ENCODE results near the gene HOOK1. TPM values are rescaled to one million over a fixed set of nuclear protein-coding genes. Genes with fewer than 3 reads are reported as not detected.

HOOK1 gene
- total and polyA plus RNA-seq, 2 of the 13 experiments (the other 11 are each of a cell fraction or from before 2014, with no cell fraction given): 11.3 to 24.2 TPM

DNA sequence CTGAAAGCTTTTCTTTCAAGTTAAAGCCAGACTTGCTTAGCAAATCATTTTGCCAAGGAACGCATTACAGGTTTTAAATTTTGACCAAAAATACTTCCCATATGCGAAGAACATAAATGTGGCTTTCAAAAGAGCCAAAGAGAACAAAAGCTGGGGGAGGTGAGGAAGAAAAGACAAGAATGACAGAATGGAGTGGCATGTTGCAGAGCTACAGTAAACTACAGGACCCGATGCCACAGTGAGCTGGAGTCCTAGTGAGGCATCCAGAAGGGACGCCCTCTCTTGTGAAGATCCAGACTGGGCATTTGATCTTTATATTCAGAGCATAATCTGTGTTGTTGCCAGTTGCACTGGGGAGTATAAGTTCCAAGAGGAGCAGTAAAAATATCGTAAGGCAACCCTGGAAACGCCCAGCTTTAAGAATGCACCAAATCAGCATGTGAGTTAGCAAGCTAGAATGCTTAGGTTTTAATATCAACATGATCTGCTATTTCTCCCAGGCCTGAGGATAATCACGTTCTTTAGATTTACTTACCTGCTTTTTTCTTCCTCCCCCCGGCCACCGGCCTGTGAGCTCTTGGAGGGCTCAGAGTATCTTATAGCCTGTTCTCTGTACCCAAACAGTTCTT, 48.4 kb upstream of the HOOK1 start:
- Histone ChIP-seq H3K9ac (ENCODE audit: insufficient read depth, low read depth, low read length) (no peak overlapping the region), H3K4me1 (ENCODE audit: insufficient read depth, low read length) (peaks cover 11% of the 10 kb centered on the region), H3K27me3 (ENCODE audit: control insufficient read depth in 1 of 2, insufficient read depth in 2 of 2, low read length in 2 of 2) (no peaks in the 10 kb centered on the region), H3K36me3 (replicated peaks in 1 of 2; ENCODE audit: control insufficient read depth in 1 of 2, insufficient read depth in 2 of 2, low read length in 2 of 2) (no peaks in the 10 kb centered on the region; a peak in 1 of 5 replicates), H2AFZ (ENCODE audit: low read length) (no peak overlapping the region), H3K4me2 (ENCODE audit: low read depth, low read length) (no peak overlapping the region), H3K9me3 (ENCODE audit: low read length) (no peaks in the 10 kb centered on the region), H3K4me3 (replicated peaks in 1 of 3; ENCODE audit: insufficient read depth in 1 of 3, low read depth in 2 of 3, low read length in 3 of 3) (no peak overlapping the region), H3K79me2 (ENCODE audit: insufficient read depth, low read length) (no peaks in the 10 kb centered on the region), H4K20me1 (ENCODE audit: insufficient read depth, low read length) (no peaks in the 10 kb centered on the region), H3K27ac (ENCODE audit: extremely low read length, insufficient read depth, low read length) (no peak overlapping the region)
- ATAC-seq (no peak), DNase-seq (ENCODE audit: low spot score) (no peak), FAIRE-seq (no peak)
- intact Hi-C loops (cut with micrococcal nuclease; ENCODE audit: unreplicated experiment) (no loop called here), in situ Hi-C loops (cut with HindIII; ENCODE audit: extremely low pct_ligation_motif_present, low pct_unique_long_range_greater_than_20kb) (no loop called here)
- CTCF ChIA-PET (ENCODE audit: low intra/inter-chr PET ratio, low total read pairs): no interaction called here
- BruUV-seq (replicated peaks): no TSS peak
- TF ChIP-seq ZNF232 (CRISPR knock-in tag; IDR thresholded peaks at IDR 0.05; ENCODE audit: borderline replicate concordance) (no peak), NR2F2 (IDR thresholded peaks at IDR 0.05; ENCODE audit: borderline replicate concordance, low read depth) (no peak), ZNF629 (CRISPR knock-in tag; conservative IDR thresholded peaks at IDR 0.05) (no peak), ZFP91 (CRISPR knock-in tag; IDR thresholded peaks at IDR 0.05; ENCODE audit: borderline replicate concordance) (no peak), ZNF580 (CRISPR knock-in tag; IDR thresholded peaks at IDR 0.05; ENCODE audit: borderline replicate concordance, low read depth) (no peak), HOXA5 (CRISPR knock-in tag; IDR thresholded peaks at IDR 0.05) (no peak), KDM4B (CRISPR knock-in tag; IDR thresholded peaks at IDR 0.05) (no peak), ZNF207 (IDR thresholded peaks at IDR 0.05; ENCODE audit: borderline replicate concordance) (no peak), BCLAF1 (IDR thresholded peaks at IDR 0.05) (no peak), ZSCAN20 (CRISPR knock-in tag; IDR thresholded peaks at IDR 0.05; ENCODE audit: borderline replicate concordance) (no peak)
- TF ChIP-seq, protein P1, sequence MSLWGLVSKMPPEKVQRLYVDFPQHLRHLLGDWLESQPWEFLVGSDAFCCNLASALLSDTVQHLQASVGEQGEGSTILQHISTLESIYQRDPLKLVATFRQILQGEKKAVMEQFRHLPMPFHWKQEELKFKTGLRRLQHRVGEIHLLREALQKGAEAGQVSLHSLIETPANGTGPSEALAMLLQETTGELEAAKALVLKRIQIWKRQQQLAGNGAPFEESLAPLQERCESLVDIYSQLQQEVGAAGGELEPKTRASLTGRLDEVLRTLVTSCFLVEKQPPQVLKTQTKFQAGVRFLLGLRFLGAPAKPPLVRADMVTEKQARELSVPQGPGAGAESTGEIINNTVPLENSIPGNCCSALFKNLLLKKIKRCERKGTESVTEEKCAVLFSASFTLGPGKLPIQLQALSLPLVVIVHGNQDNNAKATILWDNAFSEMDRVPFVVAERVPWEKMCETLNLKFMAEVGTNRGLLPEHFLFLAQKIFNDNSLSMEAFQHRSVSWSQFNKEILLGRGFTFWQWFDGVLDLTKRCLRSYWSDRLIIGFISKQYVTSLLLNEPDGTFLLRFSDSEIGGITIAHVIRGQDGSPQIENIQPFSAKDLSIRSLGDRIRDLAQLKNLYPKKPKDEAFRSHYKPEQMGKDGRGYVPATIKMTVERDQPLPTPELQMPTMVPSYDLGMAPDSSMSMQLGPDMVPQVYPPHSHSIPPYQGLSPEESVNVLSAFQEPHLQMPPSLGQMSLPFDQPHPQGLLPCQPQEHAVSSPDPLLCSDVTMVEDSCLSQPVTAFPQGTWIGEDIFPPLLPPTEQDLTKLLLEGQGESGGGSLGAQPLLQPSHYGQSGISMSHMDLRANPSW (CRISPR knock-in tag; IDR thresholded peaks at IDR 0.05; ENCODE audit: borderline replicate concordance): no peak
- TF ChIP-seq, protein P2, sequence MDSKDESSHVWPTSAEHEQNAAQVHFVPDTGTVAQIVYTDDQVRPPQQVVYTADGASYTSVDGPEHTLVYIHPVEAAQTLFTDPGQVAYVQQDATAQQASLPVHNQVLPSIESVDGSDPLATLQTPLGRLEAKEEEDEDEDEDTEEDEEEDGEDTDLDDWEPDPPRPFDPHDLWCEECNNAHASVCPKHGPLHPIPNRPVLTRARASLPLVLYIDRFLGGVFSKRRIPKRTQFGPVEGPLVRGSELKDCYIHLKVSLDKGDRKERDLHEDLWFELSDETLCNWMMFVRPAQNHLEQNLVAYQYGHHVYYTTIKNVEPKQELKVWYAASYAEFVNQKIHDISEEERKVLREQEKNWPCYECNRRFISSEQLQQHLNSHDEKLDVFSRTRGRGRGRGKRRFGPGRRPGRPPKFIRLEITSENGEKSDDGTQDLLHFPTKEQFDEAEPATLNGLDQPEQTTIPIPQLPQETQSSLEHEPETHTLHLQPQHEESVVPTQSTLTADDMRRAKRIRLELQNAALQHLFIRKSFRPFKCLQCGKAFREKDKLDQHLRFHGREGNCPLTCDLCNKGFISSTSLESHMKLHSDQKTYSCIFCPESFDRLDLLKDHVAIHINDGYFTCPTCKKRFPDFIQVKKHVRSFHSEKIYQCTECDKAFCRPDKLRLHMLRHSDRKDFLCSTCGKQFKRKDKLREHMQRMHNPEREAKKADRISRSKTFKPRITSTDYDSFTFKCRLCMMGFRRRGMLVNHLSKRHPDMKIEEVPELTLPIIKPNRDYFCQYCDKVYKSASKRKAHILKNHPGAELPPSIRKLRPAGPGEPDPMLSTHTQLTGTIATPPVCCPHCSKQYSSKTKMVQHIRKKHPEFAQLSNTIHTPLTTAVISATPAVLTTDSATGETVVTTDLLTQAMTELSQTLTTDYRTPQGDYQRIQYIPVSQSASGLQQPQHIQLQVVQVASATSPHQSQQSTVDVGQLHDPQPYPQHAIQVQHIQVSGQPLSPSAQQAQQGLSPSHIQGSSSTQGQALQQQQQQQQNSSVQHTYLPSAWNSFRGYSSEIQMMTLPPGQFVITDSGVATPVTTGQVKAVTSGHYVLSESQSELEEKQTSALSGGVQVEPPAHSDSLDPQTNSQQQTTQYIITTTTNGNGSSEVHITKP (CRISPR knock-in tag; IDR thresholded peaks at IDR 0.05; ENCODE audit: low read depth): no peak
- POLR2A ChIA-PET: no interaction called here
- WGBS (ENCODE audit: low lambda C conversion rate): 92% methylated on average over 9 of the region's 9 CpGs

Data from HepG2 (cell line).